ENCODE data around the gene FTO. TPM values are rescaled to one million over a fixed set of nuclear protein-coding genes. Genes with fewer than 3 reads are reported as not detected.

The FTO gene
- total RNA-seq, 4 donors from 2014 or later = 125 to 182 (median 164) TPM

DNA sequence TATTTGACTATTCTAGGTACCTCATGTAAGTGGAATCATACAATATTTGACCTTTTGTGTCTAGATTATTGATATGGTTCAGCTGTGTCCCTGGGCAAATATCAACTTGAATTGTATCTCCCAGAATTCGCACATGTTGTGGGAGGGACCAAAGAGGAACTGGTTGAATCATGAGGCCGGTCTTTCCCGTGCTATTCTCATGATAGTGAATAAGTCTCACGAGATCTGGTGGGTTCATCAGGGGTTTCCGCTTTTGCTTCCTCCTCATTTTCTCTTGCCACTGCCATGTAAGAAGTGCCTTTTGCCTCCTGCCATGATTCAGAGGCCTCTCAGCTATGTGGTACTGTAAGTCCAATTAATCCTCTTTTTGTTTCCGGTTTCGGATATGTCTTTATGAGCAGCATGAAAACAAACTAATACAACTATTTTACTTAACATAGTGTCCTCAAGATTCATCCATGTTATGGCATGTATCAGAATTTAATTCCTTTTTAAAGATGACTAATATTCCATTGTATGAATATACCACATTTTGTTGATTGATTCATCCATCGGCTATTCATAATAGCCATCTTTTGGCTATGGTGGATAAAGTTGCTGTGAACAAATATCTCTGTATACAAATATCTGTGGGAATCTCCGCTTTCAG, 129.1 kb downstream of the FTO start:
- Histone ChIP-seq H3K4me3 (replicated peaks in 1 of 3) (no peak overlapping the region), H3K27me3 (no peaks in the 10 kb centered on the region), H3K9me3 (no peaks in the 10 kb centered on the region), H3K27ac (no peak overlapping the region), H3K36me3 (peaks cover 0 to 4% of the 10 kb centered on the region in 2 donors), H3K4me1 (peaks cover 3 to 12% of the 10 kb centered on the region in 2 donors)
- intact Hi-C loops (cut with DNase I) = no loop called here
- TF ChIP-seq POLR2A (IDR thresholded peaks at IDR 0.05) = no peak
- TF ChIP-seq, protein P1, sequence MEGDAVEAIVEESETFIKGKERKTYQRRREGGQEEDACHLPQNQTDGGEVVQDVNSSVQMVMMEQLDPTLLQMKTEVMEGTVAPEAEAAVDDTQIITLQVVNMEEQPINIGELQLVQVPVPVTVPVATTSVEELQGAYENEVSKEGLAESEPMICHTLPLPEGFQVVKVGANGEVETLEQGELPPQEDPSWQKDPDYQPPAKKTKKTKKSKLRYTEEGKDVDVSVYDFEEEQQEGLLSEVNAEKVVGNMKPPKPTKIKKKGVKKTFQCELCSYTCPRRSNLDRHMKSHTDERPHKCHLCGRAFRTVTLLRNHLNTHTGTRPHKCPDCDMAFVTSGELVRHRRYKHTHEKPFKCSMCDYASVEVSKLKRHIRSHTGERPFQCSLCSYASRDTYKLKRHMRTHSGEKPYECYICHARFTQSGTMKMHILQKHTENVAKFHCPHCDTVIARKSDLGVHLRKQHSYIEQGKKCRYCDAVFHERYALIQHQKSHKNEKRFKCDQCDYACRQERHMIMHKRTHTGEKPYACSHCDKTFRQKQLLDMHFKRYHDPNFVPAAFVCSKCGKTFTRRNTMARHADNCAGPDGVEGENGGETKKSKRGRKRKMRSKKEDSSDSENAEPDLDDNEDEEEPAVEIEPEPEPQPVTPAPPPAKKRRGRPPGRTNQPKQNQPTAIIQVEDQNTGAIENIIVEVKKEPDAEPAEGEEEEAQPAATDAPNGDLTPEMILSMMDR (IDR thresholded peaks at IDR 0.05) = no peak
- DNase-seq = no peak
- 97 to 98% methylated on average over 9 of the region's 9 CpGs for WGBS, 2 donors

DNA sequence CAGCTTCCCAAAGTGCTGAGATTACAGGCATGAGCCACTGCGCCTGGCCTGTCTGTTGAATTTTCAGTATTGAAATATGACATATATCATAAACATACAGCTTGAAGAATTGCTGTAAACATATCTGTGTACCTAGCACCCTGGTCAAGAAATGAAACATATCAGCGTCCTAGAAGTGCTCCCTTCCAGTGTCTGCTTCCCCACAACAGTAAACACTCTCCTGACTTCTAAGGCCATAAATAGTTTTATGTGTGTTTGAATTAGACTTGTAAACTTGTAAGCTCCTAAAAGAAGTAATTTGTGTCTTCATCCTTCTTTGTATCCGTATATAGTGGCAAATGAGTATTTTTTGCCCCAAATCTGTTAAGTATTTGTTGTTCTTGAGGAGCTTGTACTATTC, 132.2 kb downstream of the FTO start:
- no peaks in the 10 kb centered on the region for H3K9me3 ChIP-seq
- no peak for TF ChIP-seq POLR2A (IDR thresholded peaks at IDR 0.05)
- TF ChIP-seq, protein P1 (IDR thresholded peaks at IDR 0.05) = no peak

DNA sequence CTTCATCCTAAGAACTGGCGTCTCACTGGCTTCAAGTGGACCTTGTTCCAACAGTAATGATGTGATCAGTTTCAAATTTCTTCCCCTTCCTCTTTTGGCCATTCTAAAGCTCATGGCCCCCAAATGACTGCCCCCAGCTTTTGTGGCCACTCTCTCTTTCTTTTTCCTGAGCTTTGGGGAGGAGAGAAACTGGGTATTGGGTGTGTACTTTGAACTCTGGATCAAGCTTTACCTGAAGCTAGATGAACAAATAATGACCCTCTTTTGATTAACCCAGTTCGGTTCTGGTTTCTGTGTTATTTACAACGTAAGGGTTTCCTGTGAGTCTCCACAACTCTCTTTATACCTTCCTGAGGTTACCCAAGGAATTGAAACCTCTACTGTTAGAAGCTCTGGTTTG, 132.7 kb downstream of the FTO start:
- 91 to 94% methylated on average over 3 of the region's 3 CpGs for WGBS, 2 donors
- no peak for TF ChIP-seq POLR2A (IDR thresholded peaks at IDR 0.05)
- TF ChIP-seq, protein P1 (IDR thresholded peaks at IDR 0.05) = no peak

More for the DNA sequence above, 132.2 kb downstream of the FTO start:
- 96 to 97% methylated on average over 3 of the region's 3 CpGs for WGBS, 2 donors
- Histone ChIP-seq H3K4me3 (replicated peaks in 1 of 3) (no peak overlapping the region), H3K36me3 (no peaks in the 10 kb centered on the region), H3K4me1 (peaks cover 3 to 11% of the 10 kb centered on the region in 2 donors), H3K27ac (no peak overlapping the region), H3K27me3 (no peaks in the 10 kb centered on the region)
- no peak for DNase-seq
- intact Hi-C loops (cut with DNase I) = no loop called here

DNA sequence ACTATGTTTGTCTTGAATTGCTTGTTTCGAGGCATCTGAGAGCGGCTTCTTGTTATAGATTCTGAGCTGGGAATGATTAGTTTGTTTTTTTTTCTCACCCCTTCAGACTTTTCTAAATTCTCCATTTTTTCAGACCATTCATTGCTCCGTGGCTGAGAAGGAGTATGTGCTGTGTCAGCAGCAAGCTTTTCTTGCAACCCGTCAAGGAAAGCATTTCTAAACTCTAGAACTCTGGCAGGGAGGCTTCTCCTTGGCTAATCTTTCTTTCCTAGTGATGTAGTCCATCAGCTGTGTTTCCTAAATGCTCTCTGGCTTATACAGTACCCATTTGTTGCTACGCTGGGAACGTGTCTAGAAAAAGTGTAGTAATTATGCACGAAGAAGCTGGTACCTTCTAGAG, 133.5 kb downstream of the FTO start:
- intact Hi-C loops (cut with DNase I) = no loop called here
- H3K4me1 ChIP-seq = peaks cover 10 to 18% of the 10 kb centered on the region in 2 donors
- H3K4me3 ChIP-seq (replicated peaks in 1 of 3) = no peak overlapping the region
- H3K27ac ChIP-seq = no peak overlapping the region
- H3K27me3 ChIP-seq = no peaks in the 10 kb centered on the region
- no peaks in the 10 kb centered on the region for H3K9me3 ChIP-seq
- peak; percentile 7 to 14 for DNase-seq
- WGBS, 2 donors = 39 to 42% methylated on average over 7 of the region's 7 CpGs
- TF ChIP-seq, protein P1 (IDR thresholded peaks at IDR 0.05) = no peak
- TF ChIP-seq POLR2A (IDR thresholded peaks at IDR 0.05) = no peak
- no peaks in the 10 kb centered on the region for H3K36me3 ChIP-seq

More for the DNA sequence above, 132.7 kb downstream of the FTO start:
- H3K27me3 ChIP-seq = no peaks in the 10 kb centered on the region
- H3K36me3 ChIP-seq = no peaks in the 10 kb centered on the region
- no peak for DNase-seq
- no peak overlapping the region for H3K4me3 ChIP-seq (replicated peaks in 1 of 3)
- intact Hi-C loops (cut with DNase I) = no loop called here
- no peaks in the 10 kb centered on the region for H3K9me3 ChIP-seq
- H3K4me1 ChIP-seq = peaks cover 7 to 16% of the 10 kb centered on the region in 2 donors
- H3K27ac ChIP-seq = no peak overlapping the region

DNA sequence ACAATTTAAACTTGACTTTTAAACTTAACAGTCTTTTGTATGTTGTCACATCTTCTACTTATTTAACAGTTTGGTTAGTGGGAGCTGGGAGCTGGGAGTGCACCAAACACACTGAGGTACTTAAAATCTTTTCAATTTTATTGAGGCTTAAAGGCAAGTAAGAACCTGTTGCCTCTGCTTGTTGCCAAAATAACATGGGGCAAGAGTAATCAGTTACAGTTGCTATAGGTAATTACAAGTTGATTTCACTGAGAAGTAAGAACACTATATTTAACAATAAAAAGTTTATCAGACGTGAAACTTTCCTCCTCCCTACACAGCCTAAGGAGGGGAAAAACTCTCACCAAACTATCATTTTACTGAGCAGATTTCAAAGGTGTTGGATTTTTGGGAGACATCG, 135.2 kb downstream of the FTO start:
- intact Hi-C loops (cut with DNase I) = no loop called here
- Histone ChIP-seq H3K36me3 (no peaks in the 10 kb centered on the region), H3K27me3 (no peaks in the 10 kb centered on the region), H3K9me3 (no peaks in the 10 kb centered on the region), H3K27ac (no peak overlapping the region), H3K4me3 (replicated peaks in 1 of 3) (no peak overlapping the region), H3K4me1 (peaks cover 10 to 18% of the 10 kb centered on the region in 2 donors)
- DNase-seq = no peak
- WGBS, 2 donors = 93 to 95% methylated on average over 2 of the region's 2 CpGs
- TF ChIP-seq POLR2A (IDR thresholded peaks at IDR 0.05) = no peak
- TF ChIP-seq, protein P1 (IDR thresholded peaks at IDR 0.05) = no peak

Measured in thyroid gland (tissue), 4 donors.